ACC112 (cell line): Measurements from ENCODE around the gene ABCA4.
"Not testable (repeated sequence)": the region's sequence is repeated elsewhere in the genome, so short reads cannot be mapped to it uniquely, and the experiment has no call there.

Experiments used
- H2AFZ ChIP-seq: fragments of 200-600 bp; sonication (generic); one replicate; pipeline ENCODE4 v1.6.0; 2017; ENCODE audit warnings: antibody characterized with exemption, low read length; ENCODE audit not compliant: unreplicated experiment
- H3K27ac ChIP-seq: fragments of 200-600 bp; sonication (generic); 2 replicates; pipeline ENCODE4 v1.5.1; 2014; ENCODE audit warnings: low read depth, mild to moderate bottlenecking, antibody characterized with exemption, low read length, moderate library complexity
- H3K27me3 ChIP-seq: fragments of 200-600 bp; sonication (generic); 2 replicates; pipeline ENCODE4 v1.6.1; 2014; ENCODE audit warnings: mild to moderate bottlenecking, antibody characterized with exemption, low read length, moderate library complexity, mixed read lengths; ENCODE audit not compliant: insufficient read depth
- H3K36me3 ChIP-seq: fragments of 200-600 bp; sonication (generic); 2 replicates; pipeline ENCODE4 v1.6.1; 2016; ENCODE audit warnings: mild to moderate bottlenecking, antibody characterized with exemption, low read length, moderate library complexity, mixed read lengths; ENCODE audit not compliant: insufficient read depth
- H3K4me1 ChIP-seq: fragments of 200-600 bp; sonication (generic); one replicate; pipeline ENCODE4 v1.6.1; 2016; ENCODE audit warnings: low read length, mixed read lengths; ENCODE audit not compliant: insufficient read depth, unreplicated experiment, control insufficient read depth
- H3K4me3 ChIP-seq: fragments of 200-600 bp; sonication (generic); 2 replicates; pipeline ENCODE4 v1.5.1; 2014; ENCODE audit warnings: mild to moderate bottlenecking, low read depth, low read length
- H3K79me2 ChIP-seq: fragments of 200-600 bp; sonication (generic); one replicate; pipeline ENCODE4 v1.6.0; 2016; ENCODE audit warnings: low read length; ENCODE audit not compliant: control insufficient read depth, unreplicated experiment, insufficient read depth

ABCA4 gene

DNA sequence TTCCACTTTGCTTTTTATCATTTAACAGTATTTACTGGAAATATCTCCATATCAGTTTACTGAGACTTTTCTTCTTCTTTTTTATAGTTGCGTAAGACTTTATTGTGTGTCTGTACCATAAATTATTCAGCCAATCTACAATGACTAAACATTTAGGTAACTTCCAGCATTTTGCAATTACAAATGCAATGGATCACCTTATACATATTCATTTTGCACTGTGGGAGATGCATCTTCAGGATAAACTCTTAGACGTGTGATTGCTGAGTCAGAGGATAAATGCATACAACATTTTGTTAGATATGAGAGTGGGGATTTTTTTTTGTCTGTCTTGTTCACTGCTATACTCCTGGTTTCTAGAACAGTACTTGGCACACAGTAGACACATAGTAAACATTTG, 116.0 kb downstream of the ABCA4 start:
- no peaks in the 10 kb centered on the region for H3K27me3 ChIP-seq
- H3K4me1 ChIP-seq: peaks cover 9% of the 10 kb centered on the region
- no peaks in the 10 kb centered on the region for H3K79me2 ChIP-seq
- no peak overlapping the region for H3K27ac ChIP-seq
- no peak overlapping the region for H2AFZ ChIP-seq
- no peaks in the 10 kb centered on the region for H3K36me3 ChIP-seq
- H3K4me3 ChIP-seq: no peak overlapping the region

DNA sequence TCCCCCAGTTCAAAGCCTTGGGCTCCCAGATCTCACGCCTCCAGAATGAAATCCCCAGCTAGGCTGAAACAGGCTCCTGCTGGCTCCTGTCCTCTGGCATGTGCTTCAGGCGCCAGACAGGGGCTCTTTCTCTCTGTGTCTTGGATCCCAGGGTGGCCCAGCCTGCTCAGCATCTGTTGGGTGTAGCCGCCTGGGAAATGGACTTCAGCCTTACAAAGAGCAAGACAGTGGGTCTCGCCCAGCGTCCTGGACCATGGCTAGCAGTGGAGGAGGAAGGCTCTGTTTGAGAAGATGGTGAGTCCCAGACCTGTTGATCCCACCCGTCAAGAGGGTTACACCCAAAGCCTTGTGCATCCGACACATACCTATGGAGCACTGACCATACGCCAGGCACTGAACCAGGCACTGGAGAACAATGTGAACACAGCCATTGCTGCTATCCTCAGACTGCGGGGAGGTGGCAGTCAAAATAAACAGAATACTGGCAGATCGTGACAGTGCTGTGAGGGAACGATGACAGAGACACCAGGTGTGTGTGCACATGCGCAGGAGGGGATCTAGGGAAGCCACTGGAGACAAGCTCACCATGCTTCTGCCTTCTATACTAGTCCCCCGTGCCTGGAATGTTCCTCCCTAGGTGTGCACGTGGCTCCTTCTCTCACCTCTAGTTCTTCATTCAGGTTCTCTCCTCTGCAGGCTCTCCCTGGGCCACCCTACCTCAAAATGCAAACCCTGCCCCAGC, 118.7 kb downstream of the ABCA4 start:
- no peak overlapping the region for H3K4me3 ChIP-seq
- H3K36me3 ChIP-seq: no peaks in the 10 kb centered on the region
- no peak overlapping the region for H3K27ac ChIP-seq
- H3K79me2 ChIP-seq: no peaks in the 10 kb centered on the region
- H3K27me3 ChIP-seq: no peaks in the 10 kb centered on the region
- peaks cover 9% of the 10 kb centered on the region for H3K4me1 ChIP-seq
- H2AFZ ChIP-seq: no peak overlapping the region

GRCh38 chr1:94001397-94002045, 119.4 kb downstream of the ABCA4 start:
- Histone ChIP-seq H3K4me1 (peaks cover 9% of the 10 kb centered on the region), H3K27ac (no peak overlapping the region), H3K36me3 (no peaks in the 10 kb centered on the region), H2AFZ (no peak overlapping the region), H3K79me2 (no peaks in the 10 kb centered on the region), H3K4me3 (no peak overlapping the region), H3K27me3 (no peaks in the 10 kb centered on the region)

DNA sequence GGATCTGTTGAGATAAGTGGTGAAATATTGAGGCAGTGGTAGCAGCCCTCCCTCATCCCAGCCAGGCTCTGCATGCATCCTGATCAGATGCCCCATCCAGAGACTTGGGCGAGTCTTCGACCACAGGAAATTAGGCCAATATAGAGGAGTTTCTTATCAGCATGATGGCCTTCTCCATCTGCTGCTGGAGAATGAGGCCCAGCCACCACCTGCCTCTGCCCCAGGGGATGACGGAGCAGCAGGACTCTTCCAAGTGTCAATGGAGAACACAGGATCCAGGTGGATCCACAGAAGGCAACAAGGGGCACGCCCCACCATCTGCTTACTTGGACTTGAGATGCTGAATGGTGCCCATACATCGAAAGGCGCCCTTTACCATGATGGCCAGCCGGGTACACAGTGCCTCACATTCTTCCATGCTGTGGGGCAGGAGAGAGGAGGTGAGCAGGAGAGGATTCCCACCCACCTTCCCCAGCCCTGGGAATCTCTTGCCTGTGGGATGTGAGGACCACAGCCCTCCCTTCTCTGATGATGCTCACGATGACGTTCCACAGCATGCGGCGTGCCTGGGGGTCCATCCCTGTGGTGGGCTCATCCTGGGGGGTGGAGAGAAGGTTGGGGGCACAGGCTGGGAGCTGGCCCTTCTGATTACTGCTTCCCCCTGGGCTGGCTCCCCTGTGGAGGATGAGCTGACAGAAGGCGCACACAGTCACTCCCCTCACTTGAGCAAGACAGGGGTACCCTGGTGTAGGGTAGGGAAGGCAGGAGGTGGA, 120.3 kb downstream of the ABCA4 start:
- no peak overlapping the region for H3K4me3 ChIP-seq

GRCh38 chr1:93999840-94000415, 121.0 kb downstream of the ABCA4 start:
- no peaks in the 10 kb centered on the region for H3K27me3 ChIP-seq
- no peak overlapping the region for H2AFZ ChIP-seq
- no peak overlapping the region for H3K4me3 ChIP-seq
- H3K36me3 ChIP-seq: no peaks in the 10 kb centered on the region
- H3K4me1 ChIP-seq: peaks cover 4% of the 10 kb centered on the region
- no peaks in the 10 kb centered on the region for H3K79me2 ChIP-seq
- no peak overlapping the region for H3K27ac ChIP-seq

More for the DNA sequence above, 120.3 kb downstream of the ABCA4 start:
- H3K79me2 ChIP-seq: no peaks in the 10 kb centered on the region
- H3K27ac ChIP-seq: no peak overlapping the region
- H3K36me3 ChIP-seq: no peaks in the 10 kb centered on the region
- no peak overlapping the region for H2AFZ ChIP-seq
- H3K4me1 ChIP-seq: peaks cover 9% of the 10 kb centered on the region
- H3K27me3 ChIP-seq: no peaks in the 10 kb centered on the region

DNA sequence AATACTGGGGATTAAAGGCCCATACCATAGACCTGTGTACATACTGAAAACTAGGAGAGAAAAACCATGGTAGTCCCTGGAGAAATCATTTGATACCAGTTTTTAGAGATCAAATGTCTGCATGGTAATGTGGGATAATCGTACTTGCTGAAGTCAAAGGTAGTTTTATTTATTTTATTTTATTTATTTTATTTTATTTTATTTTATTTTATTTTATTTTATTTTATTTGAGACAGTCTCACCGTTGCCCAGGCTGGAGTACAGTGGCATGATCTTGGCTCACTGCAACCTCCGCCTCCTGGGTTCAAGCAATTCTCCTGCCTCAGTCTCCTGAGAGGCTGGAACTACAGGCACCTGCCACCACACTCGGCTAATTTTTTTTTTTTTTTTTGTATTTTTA, 122.4 kb downstream of the ABCA4 start:
- not testable (repeated sequence) for H3K27me3 ChIP-seq, H3K27ac ChIP-seq, H3K36me3 ChIP-seq, H3K4me3 ChIP-seq, H3K4me1 ChIP-seq, H3K79me2 ChIP-seq, H2AFZ ChIP-seq

DNA sequence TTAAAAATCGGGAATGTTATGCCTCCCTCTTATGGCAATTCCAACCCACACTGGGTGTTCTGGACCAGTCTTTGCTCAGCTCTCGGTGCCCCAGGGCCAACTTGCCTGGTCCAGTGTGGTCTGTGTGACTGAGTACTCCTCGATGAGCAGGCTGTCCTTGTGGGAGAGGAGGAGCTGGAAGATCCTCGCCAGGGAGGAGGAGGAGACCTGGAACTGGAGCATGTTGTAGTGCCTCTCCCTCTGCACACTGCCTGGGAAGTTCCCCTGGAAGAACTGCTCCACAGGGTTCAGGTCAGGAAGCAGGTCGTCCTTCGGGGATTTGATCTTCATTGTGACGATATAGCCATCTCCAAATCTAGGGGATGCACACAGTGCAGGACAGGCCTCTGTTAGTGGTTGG, 123.2 kb downstream of the ABCA4 start:
- Histone ChIP-seq H3K36me3 (no peaks in the 10 kb centered on the region), H3K79me2 (no peaks in the 10 kb centered on the region), H3K4me1 (peaks cover 5% of the 10 kb centered on the region), H3K27me3 (no peaks in the 10 kb centered on the region), H2AFZ (no peak overlapping the region), H3K4me3 (no peak overlapping the region), H3K27ac (no peak overlapping the region)

GRCh38 chr1:93995837-93996536, 125.0 kb downstream of the ABCA4 start:
- peaks cover 5% of the 10 kb centered on the region for H3K4me1 ChIP-seq
- no peak overlapping the region for H3K4me3 ChIP-seq

GRCh38 chr1:93993731-93994130, 127.2 kb downstream of the ABCA4 start:
- H3K79me2 ChIP-seq: no peaks in the 10 kb centered on the region
- no peak overlapping the region for H3K4me3 ChIP-seq
- no peak overlapping the region for H2AFZ ChIP-seq
- H3K4me1 ChIP-seq: peaks cover 12% of the 10 kb centered on the region
- no peaks in the 10 kb centered on the region for H3K27me3 ChIP-seq
- H3K36me3 ChIP-seq: no peaks in the 10 kb centered on the region
- no peak overlapping the region for H3K27ac ChIP-seq

More at GRCh38 chr1:93995837-93996536, 125.0 kb downstream of the ABCA4 start:
- no peak overlapping the region for H2AFZ ChIP-seq
- H3K27me3 ChIP-seq: no peaks in the 10 kb centered on the region
- no peak overlapping the region for H3K27ac ChIP-seq
- no peaks in the 10 kb centered on the region for H3K36me3 ChIP-seq
- H3K79me2 ChIP-seq: no peaks in the 10 kb centered on the region

DNA sequence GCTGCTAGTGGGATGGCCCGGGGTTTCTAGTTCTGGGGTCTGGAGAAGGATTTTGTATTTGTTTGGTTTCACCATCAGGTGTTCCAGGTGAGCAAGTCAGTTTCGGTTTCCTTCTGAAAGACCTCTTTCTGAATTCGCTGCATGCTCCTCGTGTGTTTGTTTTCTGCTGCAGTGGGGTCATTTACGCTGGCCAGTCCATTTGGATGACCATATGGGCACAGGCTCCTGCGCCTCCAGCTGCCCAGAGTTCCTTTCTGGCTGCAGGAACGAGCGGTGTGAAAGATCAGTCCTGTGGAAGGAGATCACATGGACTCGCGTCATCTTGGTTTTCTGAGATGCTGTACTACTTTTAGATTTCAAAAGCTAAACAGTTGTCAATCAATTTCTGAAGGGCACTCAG, 128.0 kb downstream of the ABCA4 start:
- no peaks in the 10 kb centered on the region for H3K27me3 ChIP-seq
- H2AFZ ChIP-seq: no peak overlapping the region
- H3K36me3 ChIP-seq: no peaks in the 10 kb centered on the region
- H3K4me1 ChIP-seq: peaks cover 12% of the 10 kb centered on the region
- no peak overlapping the region for H3K4me3 ChIP-seq
- no peak overlapping the region for H3K27ac ChIP-seq
- no peaks in the 10 kb centered on the region for H3K79me2 ChIP-seq
